WTC11 (cell line): ENCODE measurements around the gene HK2. TPM values are rescaled to one million over a fixed set of nuclear protein-coding genes. Genes with fewer than 3 reads are reported as not detected.

ENCODE experiments used
- ATAC-seq: fragments of 200-7000 bp; cut with Tn5 transposase; 2 replicates; pipeline ENCODE4 v1.10.0; 2021; ENCODE audit warnings: mild to moderate bottlenecking, moderate library complexity
- CTCF ChIA-PET: fragments of 300-600 bp; sonication (Branson Sonifier 250); formaldehyde crosslinking; loops from one replicate; lab custom pipeline; 2021; ENCODE audit warnings: antibody characterized with exemption; lab: Charles Lee
- POLR2A ChIA-PET: fragments of 350-600 bp; sonication (Branson Sonifier 250); formaldehyde crosslinking; loops from one replicate; lab custom pipeline; 2021; ENCODE audit warnings: antibody characterized with exemption; lab: Charles Lee
- DNase-seq: peaks from one replicate; pipeline ENCODE4 v3.0.0; 2021; ENCODE audit warnings: low spot score
- H3K27ac Mint-ChIP-seq: 2 replicates; pipeline ENCODE4 v1.8.0; 2021; ENCODE audit warnings: mixed read lengths
- H3K27me3 Mint-ChIP-seq: 2 replicates; pipeline ENCODE4 v1.8.0; 2021; ENCODE audit warnings: low read depth, mild to moderate bottlenecking, moderate library complexity, mixed read lengths
- H3K36me3 Mint-ChIP-seq: 2 replicates; pipeline ENCODE4 v1.8.0; 2021; ENCODE audit warnings: mixed read lengths
- H3K4me1 Mint-ChIP-seq: 2 replicates; pipeline ENCODE4 v1.8.0; 2022; ENCODE audit warnings: mixed read lengths
- H3K4me3 Mint-ChIP-seq: 2 replicates; pipeline ENCODE4 v1.8.0; 2021; ENCODE audit warnings: mild to moderate bottlenecking, moderate library complexity, mixed read lengths
- H3K9me3 Mint-ChIP-seq: 2 replicates; pipeline ENCODE4 v1.8.0; 2021; ENCODE audit warnings: mixed read lengths
- GABPB1 ChIP-seq: sonication (generic); formaldehyde crosslinking; IDR thresholded peaks from 2 replicates; pipeline ENCODE4 v1.8.1; 2023; ENCODE audit warnings: mild to moderate bottlenecking, missing genetic modification reagents
- IRF1 ChIP-seq: sonication (generic); formaldehyde crosslinking; IDR thresholded peaks from 2 replicates; pipeline ENCODE4 v1.8.0; 2023; ENCODE audit warnings: missing genetic modification reagents
- IRF2 ChIP-seq: sonication (generic); formaldehyde crosslinking; IDR thresholded peaks from 2 replicates; pipeline ENCODE4 v1.8.0; 2022; ENCODE audit warnings: low read depth, missing genetic modification reagents, borderline replicate concordance
- JAZF1 ChIP-seq: fragments of 250-450 bp; sonication (Bioruptor Pico); IDR thresholded peaks from 2 replicates; pipeline ENCODE4 v1.9.0; 2021; ENCODE audit warnings: moderate library complexity, mild to moderate bottlenecking, inconsistent platforms
- NFE2L1 ChIP-seq: sonication (generic); formaldehyde crosslinking; IDR thresholded peaks from 2 replicates; pipeline ENCODE4 v1.8.1; 2023; ENCODE audit warnings: missing genetic modification reagents
- NR2C2 ChIP-seq: sonication (generic); formaldehyde crosslinking; IDR thresholded peaks from 2 replicates; pipeline ENCODE4 v1.8.0; 2022; ENCODE audit warnings: mild to moderate bottlenecking, missing genetic modification reagents
- SOX15 ChIP-seq: fragments of 250-450 bp; sonication (Bioruptor Pico); IDR thresholded peaks from 2 replicates; pipeline ENCODE4 v1.9.0; 2021; ENCODE audit warnings: mild to moderate bottlenecking
- STAT6 ChIP-seq: sonication (generic); formaldehyde crosslinking; conservative IDR thresholded peaks from 2 replicates; pipeline ENCODE4 v1.8.1; 2023; ENCODE audit warnings: mild to moderate bottlenecking, low read depth, missing genetic modification reagents, moderate library complexity
- TCF7 ChIP-seq: sonication (generic); formaldehyde crosslinking; IDR thresholded peaks from 2 replicates; pipeline ENCODE4 v1.8.0; 2022; ENCODE audit warnings: mild to moderate bottlenecking, low read depth, missing genetic modification reagents, moderate library complexity
- USF1 ChIP-seq: sonication (generic); formaldehyde crosslinking; IDR thresholded peaks from 2 replicates; pipeline ENCODE4 v1.8.0; 2022; ENCODE audit warnings: mild to moderate bottlenecking, missing genetic modification reagents
- ZNF138 ChIP-seq: sonication (generic); formaldehyde crosslinking; conservative IDR thresholded peaks from 2 replicates; pipeline ENCODE4 v1.8.1; 2022; ENCODE audit warnings: mild to moderate bottlenecking, moderate library complexity, missing genetic modification reagents
- ZNF232 ChIP-seq: sonication (generic); formaldehyde crosslinking; IDR thresholded peaks from 2 replicates; pipeline ENCODE4 v1.8.0; 2022; ENCODE audit warnings: mild to moderate bottlenecking, missing genetic modification reagents
- ZNF263 ChIP-seq: sonication (generic); formaldehyde crosslinking; IDR thresholded peaks from 2 replicates; pipeline ENCODE4 v1.8.1; 2022; ENCODE audit warnings: low read depth, mild to moderate bottlenecking, moderate library complexity, missing genetic modification reagents
- ZNF416 ChIP-seq: fragments of 250-450 bp; sonication (Bioruptor Pico); IDR thresholded peaks from 2 replicates; pipeline ENCODE4 v1.9.0; 2021; ENCODE audit warnings: mild to moderate bottlenecking, inconsistent platforms
- total RNA-seq: library from RNA; stranded (reverse); gene quantifications from 3 replicates; pipeline ENCODE4 v1.2.3, GENCODE V29; 2021
- TF ChIP-seq, protein P1 (sequence below): sonication (generic); formaldehyde crosslinking; IDR thresholded peaks from 2 replicates; pipeline ENCODE4 v1.8.0; 2022; ENCODE audit warnings: mild to moderate bottlenecking, missing genetic modification reagents
- TF ChIP-seq, protein P2 (sequence below): fragments of 250-450 bp; sonication (Bioruptor Pico); IDR thresholded peaks from 2 replicates; pipeline ENCODE4 v1.9.0; 2021; ENCODE audit warnings: mild to moderate bottlenecking
- TF ChIP-seq, protein P3 (sequence below): sonication (generic); formaldehyde crosslinking; IDR thresholded peaks from 2 replicates; pipeline ENCODE4 v1.8.0; 2023; ENCODE audit warnings: missing genetic modification reagents, mild to moderate bottlenecking, borderline replicate concordance

Gene HK2
- total RNA-seq, 1 experiment from 2014 or later = 61.6 TPM

GRCh38 chr2:74927621-74928020 is 93.7 kb downstream of the HK2 start:
- no peaks in the 10 kb centered on the region for H3K36me3 Mint-ChIP-seq
- POLR2A ChIA-PET = interaction anchor here (1.1 kb wide), 1 partner anchor 11 kb away, joined by 3 read pairs; no protein-coding TSS in a partner anchor
- no peaks in the 10 kb centered on the region for H3K9me3 Mint-ChIP-seq
- CTCF ChIA-PET = no interaction called here
- H3K27ac Mint-ChIP-seq = no peak overlapping the region
- H3K4me3 Mint-ChIP-seq = no peak overlapping the region
- DNase-seq = no peak
- H3K4me1 Mint-ChIP-seq = no peaks in the 10 kb centered on the region
- TF ChIP-seq TCF7 (no peak), STAT6 (CRISPR knock-in tag) (no peak), ZNF232 (CRISPR knock-in tag) (no peak), JAZF1 (CRISPR knock-in tag) (no peak), IRF2 (CRISPR knock-in tag) (no peak), IRF1 (CRISPR knock-in tag) (no peak), NFE2L1 (CRISPR knock-in tag) (no peak), USF1 (CRISPR knock-in tag) (no peak), ZNF138 (CRISPR knock-in tag) (no peak), ZNF263 (no peak), NR2C2 (CRISPR knock-in tag) (no peak), GABPB1 (CRISPR knock-in tag) (no peak), SOX15 (CRISPR knock-in tag) (no peak), ZNF416 (CRISPR knock-in tag) (no peak)
- TF ChIP-seq, protein P1, sequence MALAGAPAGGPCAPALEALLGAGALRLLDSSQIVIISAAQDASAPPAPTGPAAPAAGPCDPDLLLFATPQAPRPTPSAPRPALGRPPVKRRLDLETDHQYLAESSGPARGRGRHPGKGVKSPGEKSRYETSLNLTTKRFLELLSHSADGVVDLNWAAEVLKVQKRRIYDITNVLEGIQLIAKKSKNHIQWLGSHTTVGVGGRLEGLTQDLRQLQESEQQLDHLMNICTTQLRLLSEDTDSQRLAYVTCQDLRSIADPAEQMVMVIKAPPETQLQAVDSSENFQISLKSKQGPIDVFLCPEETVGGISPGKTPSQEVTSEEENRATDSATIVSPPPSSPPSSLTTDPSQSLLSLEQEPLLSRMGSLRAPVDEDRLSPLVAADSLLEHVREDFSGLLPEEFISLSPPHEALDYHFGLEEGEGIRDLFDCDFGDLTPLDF (CRISPR knock-in tag) = no peak
- TF ChIP-seq, protein P2, sequence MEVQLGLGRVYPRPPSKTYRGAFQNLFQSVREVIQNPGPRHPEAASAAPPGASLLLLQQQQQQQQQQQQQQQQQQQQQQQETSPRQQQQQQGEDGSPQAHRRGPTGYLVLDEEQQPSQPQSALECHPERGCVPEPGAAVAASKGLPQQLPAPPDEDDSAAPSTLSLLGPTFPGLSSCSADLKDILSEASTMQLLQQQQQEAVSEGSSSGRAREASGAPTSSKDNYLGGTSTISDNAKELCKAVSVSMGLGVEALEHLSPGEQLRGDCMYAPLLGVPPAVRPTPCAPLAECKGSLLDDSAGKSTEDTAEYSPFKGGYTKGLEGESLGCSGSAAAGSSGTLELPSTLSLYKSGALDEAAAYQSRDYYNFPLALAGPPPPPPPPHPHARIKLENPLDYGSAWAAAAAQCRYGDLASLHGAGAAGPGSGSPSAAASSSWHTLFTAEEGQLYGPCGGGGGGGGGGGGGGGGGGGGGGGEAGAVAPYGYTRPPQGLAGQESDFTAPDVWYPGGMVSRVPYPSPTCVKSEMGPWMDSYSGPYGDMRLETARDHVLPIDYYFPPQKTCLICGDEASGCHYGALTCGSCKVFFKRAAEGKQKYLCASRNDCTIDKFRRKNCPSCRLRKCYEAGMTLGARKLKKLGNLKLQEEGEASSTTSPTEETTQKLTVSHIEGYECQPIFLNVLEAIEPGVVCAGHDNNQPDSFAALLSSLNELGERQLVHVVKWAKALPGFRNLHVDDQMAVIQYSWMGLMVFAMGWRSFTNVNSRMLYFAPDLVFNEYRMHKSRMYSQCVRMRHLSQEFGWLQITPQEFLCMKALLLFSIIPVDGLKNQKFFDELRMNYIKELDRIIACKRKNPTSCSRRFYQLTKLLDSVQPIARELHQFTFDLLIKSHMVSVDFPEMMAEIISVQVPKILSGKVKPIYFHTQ (CRISPR knock-in tag) = no peak
- TF ChIP-seq, protein P3, sequence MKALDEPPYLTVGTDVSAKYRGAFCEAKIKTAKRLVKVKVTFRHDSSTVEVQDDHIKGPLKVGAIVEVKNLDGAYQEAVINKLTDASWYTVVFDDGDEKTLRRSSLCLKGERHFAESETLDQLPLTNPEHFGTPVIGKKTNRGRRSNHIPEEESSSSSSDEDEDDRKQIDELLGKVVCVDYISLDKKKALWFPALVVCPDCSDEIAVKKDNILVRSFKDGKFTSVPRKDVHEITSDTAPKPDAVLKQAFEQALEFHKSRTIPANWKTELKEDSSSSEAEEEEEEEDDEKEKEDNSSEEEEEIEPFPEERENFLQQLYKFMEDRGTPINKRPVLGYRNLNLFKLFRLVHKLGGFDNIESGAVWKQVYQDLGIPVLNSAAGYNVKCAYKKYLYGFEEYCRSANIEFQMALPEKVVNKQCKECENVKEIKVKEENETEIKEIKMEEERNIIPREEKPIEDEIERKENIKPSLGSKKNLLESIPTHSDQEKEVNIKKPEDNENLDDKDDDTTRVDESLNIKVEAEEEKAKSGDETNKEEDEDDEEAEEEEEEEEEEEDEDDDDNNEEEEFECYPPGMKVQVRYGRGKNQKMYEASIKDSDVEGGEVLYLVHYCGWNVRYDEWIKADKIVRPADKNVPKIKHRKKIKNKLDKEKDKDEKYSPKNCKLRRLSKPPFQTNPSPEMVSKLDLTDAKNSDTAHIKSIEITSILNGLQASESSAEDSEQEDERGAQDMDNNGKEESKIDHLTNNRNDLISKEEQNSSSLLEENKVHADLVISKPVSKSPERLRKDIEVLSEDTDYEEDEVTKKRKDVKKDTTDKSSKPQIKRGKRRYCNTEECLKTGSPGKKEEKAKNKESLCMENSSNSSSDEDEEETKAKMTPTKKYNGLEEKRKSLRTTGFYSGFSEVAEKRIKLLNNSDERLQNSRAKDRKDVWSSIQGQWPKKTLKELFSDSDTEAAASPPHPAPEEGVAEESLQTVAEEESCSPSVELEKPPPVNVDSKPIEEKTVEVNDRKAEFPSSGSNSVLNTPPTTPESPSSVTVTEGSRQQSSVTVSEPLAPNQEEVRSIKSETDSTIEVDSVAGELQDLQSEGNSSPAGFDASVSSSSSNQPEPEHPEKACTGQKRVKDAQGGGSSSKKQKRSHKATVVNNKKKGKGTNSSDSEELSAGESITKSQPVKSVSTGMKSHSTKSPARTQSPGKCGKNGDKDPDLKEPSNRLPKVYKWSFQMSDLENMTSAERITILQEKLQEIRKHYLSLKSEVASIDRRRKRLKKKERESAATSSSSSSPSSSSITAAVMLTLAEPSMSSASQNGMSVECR = no peak
- TF ChIP-seq, all 79 proteins: peak for 0
- H3K27me3 Mint-ChIP-seq = no peaks in the 10 kb centered on the region; the same call in 1 of the 2 replicates
- ATAC-seq = no peak
